CD4-positive, alpha-beta T cell treated with Interleukin-6 at 100 ng/mL for 8 hours (primary cell): ENCODE results near the gene ADGRB3.

Experiments
- DNase-seq: peaks from one replicate; pipeline ENCODE4 v3.0.0-alpha.2; 2020; ENCODE audit warnings: mixed read lengths, low spot score

ADGRB3 gene

DNA sequence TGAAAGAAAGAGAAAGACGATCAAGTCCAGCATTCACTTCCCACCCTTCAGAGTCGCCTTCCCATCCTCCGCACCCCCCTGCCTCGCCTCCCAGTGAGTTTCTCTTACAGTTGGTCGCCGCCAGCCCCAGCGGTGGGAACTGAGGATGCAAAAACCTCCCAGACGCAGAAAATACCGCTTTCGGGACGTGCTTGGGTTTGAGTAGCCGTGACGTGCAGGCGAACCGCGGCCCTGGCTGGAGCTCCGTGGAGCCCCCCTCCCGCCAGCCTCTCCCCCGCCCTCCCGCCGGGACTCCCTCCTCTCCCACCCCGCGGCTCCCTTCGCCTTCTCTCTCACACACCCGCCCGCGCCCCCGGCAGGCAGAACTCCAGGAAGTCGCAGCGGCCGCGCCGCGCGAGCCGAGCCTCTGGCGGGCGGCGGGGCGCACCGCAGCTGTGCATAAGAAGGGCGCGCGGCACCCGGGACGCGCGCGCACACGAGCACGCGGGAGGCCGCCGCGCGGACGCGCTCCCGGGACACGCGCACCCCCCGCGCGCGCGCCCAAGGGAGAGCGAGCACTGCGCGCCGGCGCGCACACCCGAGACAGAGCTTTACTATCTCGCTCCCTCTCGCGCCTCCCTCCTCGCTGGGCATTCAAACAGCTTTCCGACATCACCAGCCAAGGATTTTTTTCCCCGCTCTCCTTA is at the start of gene ADGRB3:
ADGRB3 (plus strand) TSS at position 557 of the 686 bp plus-strand sequence. CDS start 3,394 bp downstream, outside the sequence.
- no peak for DNase-seq

DNA sequence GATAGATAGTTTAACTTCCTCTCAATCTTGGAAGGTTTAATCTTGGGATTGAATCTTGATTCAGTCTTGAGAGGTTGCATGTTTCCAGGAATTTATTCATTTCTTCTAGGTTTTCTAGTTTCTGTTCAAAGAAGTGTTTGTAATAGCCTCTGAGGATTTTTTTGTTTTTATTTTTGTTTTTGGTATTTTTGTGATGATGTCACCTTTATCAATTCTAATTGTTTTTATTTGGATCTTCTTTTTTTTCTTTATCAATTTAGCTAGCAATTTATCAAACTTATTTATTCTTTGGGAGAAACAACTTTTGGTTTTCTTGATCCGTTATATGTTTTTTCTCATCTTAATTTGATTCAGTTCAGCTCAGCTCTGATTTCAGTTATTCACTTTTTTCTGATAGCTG is 41.5 kb upstream of the ADGRB3 start:
- no peak for DNase-seq

DNA sequence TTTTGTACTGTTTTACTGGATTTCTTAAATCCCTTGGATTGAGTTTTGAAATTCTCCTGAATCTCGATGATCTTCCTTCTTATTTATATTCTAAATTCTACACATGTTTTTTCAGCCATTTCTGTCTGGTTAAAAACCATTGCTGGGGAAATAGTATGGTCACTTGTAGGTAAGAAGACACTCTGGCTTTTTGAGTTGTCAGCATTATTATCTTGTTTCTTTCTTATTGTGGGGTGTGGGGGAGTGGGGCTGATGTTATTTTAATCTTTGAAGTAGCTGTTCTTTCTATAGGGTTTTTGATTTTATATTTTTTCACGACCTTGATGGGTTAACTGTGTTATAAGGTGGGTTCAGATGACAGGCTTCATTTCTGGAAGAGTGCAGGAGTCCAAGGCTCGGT is 37.4 kb upstream of the ADGRB3 start:
- DNase-seq, result no peak

DNA sequence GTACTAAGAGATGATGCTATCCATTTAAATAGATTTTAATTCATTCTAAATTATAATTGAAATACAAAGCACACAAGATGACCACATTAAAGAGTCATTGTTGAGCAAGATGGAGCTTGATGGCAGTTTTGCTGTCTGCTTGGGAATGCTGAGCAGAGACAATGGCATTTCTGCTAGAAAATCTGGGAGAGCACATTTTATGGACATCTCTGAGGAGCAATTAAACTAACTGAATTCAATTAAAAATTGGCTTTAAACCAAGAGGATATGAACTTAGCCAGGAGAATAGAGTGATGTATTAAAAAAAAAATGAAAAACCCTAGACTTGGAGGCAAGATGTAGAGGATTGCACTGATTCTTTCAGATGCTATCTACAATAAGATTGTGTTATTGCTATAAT is 19.1 kb upstream of the ADGRB3 start:
- DNase-seq, result no peak

- DNase-seq, result no peak
Measured at GRCh38 chr6:68625998-68626397, 9.1 kb upstream of the ADGRB3 start.

DNA sequence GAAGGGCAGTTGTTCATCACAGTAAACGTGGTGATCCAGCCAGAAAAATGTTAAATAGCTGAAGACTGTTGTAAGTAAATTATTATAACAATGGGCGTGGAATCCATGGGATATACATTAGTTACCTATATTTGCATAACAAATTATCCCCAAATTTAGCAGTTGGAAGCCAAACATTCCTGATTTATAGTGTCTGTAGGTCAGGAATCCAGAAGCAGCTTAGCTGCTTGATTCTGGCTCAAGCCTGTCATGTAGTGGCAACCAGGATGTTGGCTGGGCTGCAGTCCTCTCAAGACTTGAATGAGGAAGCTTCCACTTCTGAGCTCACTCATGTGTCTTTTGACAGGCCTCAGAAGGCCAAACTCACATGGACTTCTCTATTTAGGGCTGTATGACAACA is 6.9 kb upstream of the ADGRB3 start:
- DNase-seq, result no peak

- no peak for DNase-seq
Measured at GRCh38 chr6:68632734-68633133, 2.3 kb upstream of the ADGRB3 start.

DNA sequence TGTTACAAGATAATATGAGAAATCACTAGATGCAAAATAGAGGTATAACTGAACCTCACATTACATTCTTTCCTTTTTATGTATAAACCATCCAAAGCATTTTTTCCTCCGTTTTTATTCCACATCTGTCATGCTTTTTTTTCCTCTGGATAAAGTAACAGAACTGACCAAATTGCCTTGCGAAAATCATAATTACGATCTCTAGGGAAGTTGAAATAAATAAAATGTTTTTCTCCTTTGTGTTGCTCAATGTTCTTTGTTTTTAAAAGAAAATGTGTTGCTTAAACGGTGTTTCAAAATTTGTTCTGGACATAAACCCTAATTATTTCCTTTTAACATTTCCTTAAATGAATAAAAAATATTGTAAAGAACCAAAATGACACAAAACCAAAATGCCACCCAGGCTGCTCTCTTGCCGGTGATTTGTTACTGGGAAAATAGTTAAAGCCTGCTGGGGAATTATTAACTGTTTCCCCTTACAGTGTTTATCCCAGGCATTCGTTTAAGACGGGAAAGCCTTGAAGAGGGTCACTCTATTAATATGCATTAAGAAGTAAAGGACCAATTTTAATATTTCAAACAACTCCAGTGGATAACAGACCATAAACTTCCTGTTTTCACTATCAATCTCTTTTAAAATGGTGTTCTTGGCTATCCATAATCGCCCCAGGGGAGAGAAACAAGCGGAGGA is 1.7 kb upstream of the ADGRB3 start:
- DNase-seq, result no peak

- no peak for DNase-seq
Measured at GRCh38 chr6:68633972-68634725, 933 bp upstream of the ADGRB3 start.

DNA sequence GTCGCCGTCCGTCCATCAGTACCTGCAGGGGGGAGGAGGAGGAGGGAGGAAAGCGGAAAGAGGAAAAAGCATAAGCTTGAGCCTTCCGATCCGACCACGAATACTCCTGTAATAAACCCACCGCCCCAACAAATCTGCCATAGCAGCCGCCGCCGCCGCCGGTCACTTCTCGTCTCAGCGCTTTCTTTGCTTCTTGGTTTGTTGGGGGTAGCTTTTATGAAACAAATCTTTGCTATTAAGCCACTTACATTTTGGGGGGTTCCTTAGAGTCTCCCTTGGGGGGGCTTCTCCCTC is 277 bp downstream of the ADGRB3 start:
- no peak for DNase-seq

DNA sequence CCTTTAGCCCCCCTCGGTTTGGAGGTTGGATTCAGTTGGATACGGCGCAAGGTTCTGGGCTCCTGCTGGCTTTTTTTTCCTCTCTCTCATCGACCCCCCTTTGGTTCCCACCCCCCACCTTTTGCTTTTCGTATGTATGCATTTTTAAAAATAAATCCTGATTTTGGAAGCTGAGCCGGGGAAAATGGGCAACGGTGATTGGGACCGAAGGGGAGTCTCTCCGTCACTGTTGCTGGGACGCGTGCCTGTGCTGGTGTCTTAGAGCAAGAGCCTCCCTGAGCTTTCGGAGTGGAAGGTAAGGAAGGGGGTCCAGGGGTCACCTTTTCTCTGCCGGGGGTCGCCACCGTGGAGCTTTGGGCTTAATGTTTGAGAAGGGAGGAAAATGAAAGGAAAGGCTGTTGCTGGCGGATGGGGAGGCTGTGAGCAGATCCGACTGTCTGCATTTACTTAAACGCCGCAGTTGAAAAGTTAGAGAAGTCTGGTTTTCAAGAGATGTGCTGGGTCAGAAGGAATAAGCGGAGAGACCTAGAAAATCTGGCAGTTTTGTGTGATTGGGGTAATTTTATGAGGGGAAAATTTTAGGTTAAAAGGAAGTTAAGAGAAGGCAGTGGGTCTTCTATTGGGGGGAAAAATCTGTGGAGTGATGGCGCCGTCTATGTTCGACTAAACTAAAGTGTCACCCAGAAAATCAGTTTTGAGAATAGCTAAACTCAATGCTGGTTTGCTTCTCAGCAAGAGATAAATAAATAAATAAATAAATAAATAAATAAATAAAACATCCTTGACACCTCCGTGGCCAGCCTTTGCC is 828 bp downstream of the ADGRB3 start:
- no peak for DNase-seq

DNA sequence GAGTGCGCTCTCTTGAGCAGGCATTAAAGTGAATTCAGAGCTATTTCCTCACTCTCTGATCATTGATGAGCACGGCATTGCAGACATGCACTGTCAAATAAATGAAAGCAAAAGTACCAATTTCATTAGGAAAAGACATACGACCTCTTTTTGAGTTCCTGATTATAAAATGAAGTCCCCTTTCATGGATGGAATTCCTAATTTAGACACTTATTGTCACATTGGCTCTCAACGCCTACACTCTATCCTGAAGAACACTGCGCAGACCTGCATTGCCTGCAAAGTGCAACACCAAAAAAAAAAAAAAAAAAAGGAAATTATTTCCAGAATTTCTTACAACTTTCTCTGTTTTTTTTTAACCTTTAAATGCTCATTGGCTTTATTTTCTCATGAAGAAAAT is 1.6 kb downstream of the ADGRB3 start:
- DNase-seq, result no peak

GRCh38 chr6:68637071-68637470 is 2.0 kb downstream of the ADGRB3 start:
- DNase-seq, result no peak

GRCh38 chr6:68637782-68638181 is 2.7 kb downstream of the ADGRB3 start:
- DNase-seq, result no peak

DNA sequence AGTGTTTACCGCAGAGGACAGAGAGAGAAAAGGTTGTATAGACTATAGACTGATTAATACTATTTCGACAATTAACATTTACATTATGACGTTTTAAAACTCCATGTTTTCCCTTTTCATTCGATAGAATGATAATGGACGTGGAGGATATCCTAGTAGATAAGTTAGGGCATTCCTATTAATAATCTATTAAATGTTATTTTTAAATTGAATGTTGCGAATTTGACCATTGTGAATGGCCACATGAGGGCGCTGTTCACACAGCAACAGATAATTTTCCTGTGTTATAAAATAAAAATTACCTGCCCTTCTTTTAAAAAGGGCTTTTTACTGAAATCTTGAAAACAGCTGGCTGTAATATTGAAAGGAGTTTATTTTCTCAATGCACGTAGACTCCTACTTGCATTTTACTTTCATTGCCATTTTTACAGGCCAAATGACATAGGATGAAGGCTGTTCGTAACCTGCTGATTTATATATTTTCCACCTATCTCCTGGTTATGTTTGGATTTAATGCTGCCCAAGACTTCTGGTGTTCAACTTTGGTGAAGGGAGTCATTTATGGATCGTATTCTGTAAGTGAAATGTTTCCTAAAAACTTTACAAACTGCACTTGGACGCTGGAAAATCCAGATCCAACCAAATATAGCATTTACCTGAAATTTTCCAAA is 3.3 kb downstream of the ADGRB3 start:
- DNase-seq, result no peak

- no peak for DNase-seq
Measured at GRCh38 chr6:68639211-68639610, 4.1 kb downstream of the ADGRB3 start.

GRCh38 chr6:68639826-68640490 is 4.9 kb downstream of the ADGRB3 start:
- DNase-seq, result no peak

DNA sequence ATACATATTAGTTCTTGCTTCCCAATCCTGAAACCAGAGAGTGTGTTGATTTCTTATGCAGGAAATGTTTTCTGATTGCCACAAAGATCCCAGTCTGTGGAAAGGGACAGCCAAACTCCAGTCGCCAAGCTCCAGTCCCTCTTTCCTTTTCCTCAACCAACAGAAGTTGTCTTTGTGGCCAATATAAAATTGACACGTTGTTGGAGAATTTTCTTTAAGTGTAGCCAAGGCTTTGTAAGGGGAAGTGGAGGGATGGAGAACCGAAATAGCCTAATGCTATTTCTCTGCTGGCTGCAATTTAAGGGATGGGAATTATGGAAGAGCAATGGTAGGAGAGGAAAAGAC is 5.4 kb downstream of the ADGRB3 start:
- no peak for DNase-seq

- no peak for DNase-seq
Measured at GRCh38 chr6:68641172-68641571, 6.1 kb downstream of the ADGRB3 start.

DNA sequence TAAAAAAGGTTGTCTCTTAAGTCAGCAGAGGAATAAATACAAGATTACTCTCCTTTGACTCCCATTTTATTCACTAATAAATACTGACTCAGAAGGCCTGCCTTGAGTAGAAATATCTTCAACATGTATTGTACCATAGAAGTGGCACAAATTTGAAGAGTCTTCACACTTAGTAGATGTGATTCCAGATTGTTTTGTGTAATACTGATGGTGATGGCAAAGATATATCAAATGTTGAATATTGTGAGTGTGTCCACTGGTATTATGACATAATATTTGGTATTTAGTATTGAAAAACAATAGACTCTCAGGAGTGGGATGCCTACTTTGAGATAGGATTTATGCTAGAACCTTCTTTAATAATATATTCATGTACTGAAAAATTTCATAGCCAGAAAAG is 7.0 kb downstream of the ADGRB3 start:
- DNase-seq, result no peak

DNA sequence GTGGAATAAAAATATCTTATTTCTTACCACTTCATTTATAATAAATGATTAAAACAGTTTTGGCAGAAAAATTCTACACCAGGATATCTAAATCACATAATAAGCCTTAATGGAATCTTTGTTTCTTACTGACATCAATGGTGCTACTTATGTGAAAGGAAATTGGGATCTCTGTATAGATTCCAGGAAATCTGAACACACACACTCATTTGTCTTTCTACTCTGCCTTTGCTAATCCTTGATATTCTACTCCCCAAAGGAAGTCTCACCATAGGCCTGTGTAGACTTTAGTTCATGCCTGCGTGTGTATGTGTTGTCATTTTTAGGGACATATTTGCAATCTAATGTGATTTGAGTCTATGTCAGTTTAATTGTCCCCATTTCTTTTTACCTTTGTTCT is 7.9 kb downstream of the ADGRB3 start:
- no peak for DNase-seq

DNA sequence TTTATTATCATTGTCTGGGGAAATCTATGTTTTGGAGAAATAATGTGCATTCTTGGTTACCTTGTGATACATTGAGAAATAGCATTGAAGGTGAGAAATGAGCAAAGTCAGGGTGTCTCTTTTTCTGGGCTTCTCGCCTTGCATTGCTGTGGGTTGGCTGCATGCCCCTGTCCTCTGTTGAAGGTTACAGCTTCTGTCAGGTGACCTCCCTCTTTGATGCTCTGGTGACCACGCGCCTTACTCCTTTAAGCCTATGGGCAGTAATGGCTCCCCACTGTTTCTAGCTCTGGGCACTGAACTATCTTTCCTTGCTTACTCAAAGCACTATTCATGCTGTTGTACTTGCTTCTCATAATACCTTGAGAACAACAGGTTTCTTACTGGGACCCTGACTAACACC is 14.6 kb downstream of the ADGRB3 start:
- DNase-seq, result no peak
